CD4-positive, alpha-beta T cell (primary cell): ENCODE measurements around the gene CDKAL1. TPM values are rescaled to one million over a fixed set of nuclear protein-coding genes. Genes with fewer than 3 reads are reported as not detected.
"Not testable (repeated sequence)": the region's sequence is repeated elsewhere in the genome, so short reads cannot be mapped to it uniquely, and the experiment has no call there.

ENCODE experiments used
- ATAC-seq: fragments of 200-7000 bp; cut with Tn5 transposase; one replicate; pipeline ENCODE4 v1.10.0; 2022; ENCODE audit warnings: mild to moderate bottlenecking; ENCODE audit not compliant: poor library complexity
- CTCF ChIA-PET: fragments of 350-600 bp; sonication (Branson Sonifier 250); formaldehyde crosslinking; loops from one replicate; lab custom pipeline; 2021; ENCODE audit warnings: antibody characterized with exemption, inconsistent platforms; lab: Charles Lee
- POLR2A ChIA-PET: fragments of 350-600 bp; sonication (Branson Sonifier 250); formaldehyde crosslinking; loops from one replicate; lab custom pipeline; 2021; ENCODE audit warnings: antibody characterized with exemption, inconsistent platforms; lab: Charles Lee
- DNase-seq, 14 experiments: peaks; one replicate each; pipeline ENCODE4 v3.0.0-alpha.2; 2013 to 2020; ENCODE audit warnings: mixed read lengths in 2 of 14
- H3K27ac ChIP-seq, 2 donors: one replicate each; pipeline versions ENCODE4 v1.5.1 to v1.7.0; 2013; ENCODE audit warnings: low read length in 2 of 2, low read depth in 1 of 2, mild to moderate bottlenecking in 1 of 2
- H3K27me3 ChIP-seq, 2 experiments: 1 replicate in 1 of 2; 2 replicates in 1 of 2; pipeline versions ENCODE4 v1.6.1 to v1.7.0; 2013; ENCODE audit warnings: low read length in 2 of 2, control low read depth in 1 of 2, mild to moderate bottlenecking in 1 of 2, moderate library complexity in 1 of 2; ENCODE audit not compliant: insufficient read depth in 2 of 2, control insufficient read depth in 1 of 2
- H3K36me3 ChIP-seq: one replicate; pipeline ENCODE4 v1.6.1; 2013; ENCODE audit warnings: low read length, control low read depth; ENCODE audit not compliant: insufficient read depth
- H3K4me1 ChIP-seq: one replicate; pipeline ENCODE4 v1.6.1; 2013; ENCODE audit warnings: low read length, control low read depth; ENCODE audit not compliant: insufficient read depth
- H3K4me3 ChIP-seq: one replicate; pipeline ENCODE4 v1.5.1; 2013; ENCODE audit warnings: mild to moderate bottlenecking, low read length, moderate library complexity
- H3K9me3 ChIP-seq, 2 experiments: 1 replicate in 1 of 2; 2 replicates in 1 of 2; pipeline versions ENCODE4 v1.6.1 to v1.7.0; 2013; ENCODE audit warnings: low read length in 2 of 2, mild to moderate bottlenecking in 2 of 2, control low read depth in 1 of 2, moderate library complexity in 1 of 2; ENCODE audit not compliant: control insufficient read depth in 1 of 2, insufficient read depth in 1 of 2
- H3K27ac Mint-ChIP-seq: one replicate; pipeline ENCODE4 v1.8.0; 2020; ENCODE audit warnings: mixed read lengths
- H3K27me3 Mint-ChIP-seq: one replicate; pipeline ENCODE4 v1.8.0; 2021; ENCODE audit warnings: mixed read lengths
- H3K36me3 Mint-ChIP-seq: one replicate; pipeline ENCODE4 v1.8.0; 2021; ENCODE audit warnings: low read depth, mixed read lengths
- H3K4me1 Mint-ChIP-seq: one replicate; pipeline ENCODE4 v1.8.0; 2021; ENCODE audit warnings: low read depth, mixed read lengths
- H3K4me3 Mint-ChIP-seq: one replicate; pipeline ENCODE4 v1.8.0; 2020; ENCODE audit warnings: mild to moderate bottlenecking, mixed read lengths
- H3K9me3 Mint-ChIP-seq: one replicate; pipeline ENCODE4 v1.8.0; 2020; ENCODE audit warnings: mixed read lengths
- CTCF ChIP-seq: fragments of 200-600 bp; IDR thresholded peaks from one replicate; pipeline ENCODE4 v1.8.0; 2022; ENCODE audit warnings: antibody characterized with exemption, mild to moderate bottlenecking
- intact Hi-C, 2 experiments: fragments of 100-400 bp; cut with DNase I in 1 of 2; cut with micrococcal nuclease in 1 of 2; formaldehyde crosslinking; loops; one replicate each; pipeline versions ENCODE4 v1.15.1 to v1.9.0; 2023 to 2025; cut with DNase I, micrococcal nuclease
- total RNA-seq, 174 experiments: library from RNA in 2 of 174; stranded (reverse) in 2 of 174; gene quantifications; one replicate each; pipeline ENCODE4 v1.2.3 and lab custom pipeline; 2021 to 2026

The CDKAL1 gene
- total RNA-seq, 2 experiments from 2014 or later = 21.3 to 23.9 TPM

- ATAC-seq = no peak
- DNase-seq = no peak
These were observed 110.6 kb downstream of the CDKAL1 start for GRCh38 chr6:20644667-20645370.

GRCh38 chr6:20645572-20645971 is 111.3 kb downstream of the CDKAL1 start:
- H3K4me1 Mint-ChIP-seq, H3K4me1 ChIP-seq, ATAC-seq, intact Hi-C loops, H3K27ac ChIP-seq, H3K9me3 Mint-ChIP-seq, H3K27me3 ChIP-seq, CTCF ChIA-PET, H3K36me3 ChIP-seq, H3K27me3 Mint-ChIP-seq, H3K27ac Mint-ChIP-seq, H3K9me3 ChIP-seq, H3K4me3 ChIP-seq, DNase-seq, POLR2A ChIA-PET, H3K4me3 Mint-ChIP-seq: not testable (repeated sequence)
- H3K36me3 Mint-ChIP-seq = peaks cover 64% of the 10 kb centered on the region

More at GRCh38 chr6:20644667-20645370, 110.6 kb downstream of the CDKAL1 start:
- Histone ChIP-seq H3K27ac (no peak overlapping the region), H3K4me1 (no peaks in the 10 kb centered on the region), H3K9me3 (no peaks in the 10 kb centered on the region), H3K36me3 (peaks cover 5% of the 10 kb centered on the region), H3K27me3 (no peaks in the 10 kb centered on the region), H3K4me3 (no peak overlapping the region)
- TF ChIP-seq CTCF = no peak
- no peaks in the 10 kb centered on the region for H3K9me3 Mint-ChIP-seq
- no peak overlapping the region for H3K27ac Mint-ChIP-seq
- CTCF ChIA-PET = interaction anchor here (0.6 kb wide), 1 partner anchor 33 kb away, joined by 3 read pairs; no protein-coding TSS in a partner anchor
- H3K27me3 Mint-ChIP-seq = no peaks in the 10 kb centered on the region
- peaks cover 63% of the 10 kb centered on the region for H3K36me3 Mint-ChIP-seq
- no peaks in the 10 kb centered on the region for H3K4me1 Mint-ChIP-seq
- H3K4me3 Mint-ChIP-seq = no peak overlapping the region
- POLR2A ChIA-PET = no interaction called here
- intact Hi-C loops = no loop called here

DNA sequence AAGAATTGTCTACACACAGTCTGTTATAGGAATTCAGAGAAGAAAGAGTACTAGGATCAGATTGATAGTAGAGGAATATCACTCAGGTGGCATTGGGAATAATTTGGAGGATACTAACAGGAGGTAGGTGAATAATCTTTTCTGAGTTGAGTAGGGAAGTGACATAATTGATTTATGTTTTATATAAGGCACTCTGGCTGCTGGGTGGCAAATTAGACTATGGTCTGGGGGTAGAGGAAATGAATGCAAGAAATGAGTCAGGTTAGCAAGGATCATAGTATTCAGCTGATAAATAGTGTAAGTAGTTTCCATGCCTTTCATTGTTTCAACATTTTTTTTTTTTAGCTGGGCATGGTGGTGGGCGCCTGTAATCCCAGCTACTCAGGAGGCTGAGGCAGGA is 113.3 kb downstream of the CDKAL1 start:
- intact Hi-C loops = no loop called here
- POLR2A ChIA-PET = no interaction called here
- no peak for ATAC-seq

GRCh38 chr6:20649696-20650470 is 115.6 kb downstream of the CDKAL1 start:
- CTCF ChIA-PET, H3K36me3 ChIP-seq, H3K9me3 ChIP-seq, H3K9me3 Mint-ChIP-seq, H3K27me3 Mint-ChIP-seq, H3K4me3 Mint-ChIP-seq, H3K4me3 ChIP-seq, H3K27ac ChIP-seq, POLR2A ChIA-PET, intact Hi-C loops, ATAC-seq, DNase-seq, H3K27me3 ChIP-seq, H3K27ac Mint-ChIP-seq, H3K4me1 ChIP-seq: not testable (repeated sequence)
- peaks cover 76% of the 10 kb centered on the region for H3K36me3 Mint-ChIP-seq
- peaks cover 20% of the 10 kb centered on the region for H3K4me1 Mint-ChIP-seq

More for the DNA sequence above, 113.3 kb downstream of the CDKAL1 start:
- no peak for TF ChIP-seq CTCF
- H3K27me3 ChIP-seq = no peaks in the 10 kb centered on the region
- Mint-ChIP-seq H3K36me3 (peaks cover 70% of the 10 kb centered on the region), H3K4me3 (no peak overlapping the region), H3K9me3 (peaks cover 2% of the 10 kb centered on the region), H3K4me1 (peaks cover 20% of the 10 kb centered on the region), H3K27me3 (no peaks in the 10 kb centered on the region), H3K27ac (no peak overlapping the region)
- CTCF ChIA-PET = no interaction called here
- no peaks in the 10 kb centered on the region for H3K9me3 ChIP-seq
- no peak for DNase-seq
- peaks cover 6% of the 10 kb centered on the region for H3K36me3 ChIP-seq
- no peaks in the 10 kb centered on the region for H3K4me1 ChIP-seq
- H3K4me3 ChIP-seq = no peak overlapping the region
- H3K27ac ChIP-seq = no peak overlapping the region
